Activated CD4-positive, alpha-beta memory T cell treated with anti-CD3 and anti-CD28 coated beads for 36 hours (primary cell): ENCODE results near the gene FLYWCH2. TPM values are rescaled to one million over a fixed set of nuclear protein-coding genes. Genes with fewer than 3 reads are reported as not detected.

Experiments used
- CTCF ChIA-PET: fragments of 350-600 bp; sonication (Branson Sonifier 250); formaldehyde crosslinking; loops from one replicate; lab custom pipeline; 2021; ENCODE audit warnings: antibody characterized with exemption, inconsistent platforms; lab: Charles Lee
- POLR2A ChIA-PET: fragments of 350-600 bp; sonication (Branson Sonifier 250); formaldehyde crosslinking; loops from one replicate; lab custom pipeline; 2021; ENCODE audit warnings: antibody characterized with exemption; lab: Charles Lee
- DNase-seq: peaks from one replicate; pipeline ENCODE4 v3.0.0-alpha.2; 2020
- H3K27ac Mint-ChIP-seq: one replicate; pipeline ENCODE4 v1.8.0; 2021; ENCODE audit warnings: mixed read lengths
- H3K27me3 Mint-ChIP-seq: one replicate; pipeline ENCODE4 v1.8.0; 2021; ENCODE audit warnings: mixed read lengths
- H3K36me3 Mint-ChIP-seq: one replicate; pipeline ENCODE4 v1.8.0; 2021; ENCODE audit warnings: mixed read lengths
- H3K4me1 Mint-ChIP-seq: one replicate; pipeline ENCODE4 v1.8.0; 2021; ENCODE audit warnings: low read depth, mixed read lengths
- H3K4me3 Mint-ChIP-seq: one replicate; pipeline ENCODE4 v1.8.0; 2021; ENCODE audit warnings: mild to moderate bottlenecking, mixed read lengths
- H3K9me3 Mint-ChIP-seq: one replicate; pipeline ENCODE4 v1.8.0; 2021; ENCODE audit warnings: mixed read lengths
- intact Hi-C: fragments of 100-400 bp; cut with micrococcal nuclease; formaldehyde crosslinking; loops from one replicate; pipeline ENCODE4 v1.15.1; 2023
- total RNA-seq, 2 experiments: library from RNA; stranded (reverse); gene quantifications; one replicate each; pipeline ENCODE4 v1.2.3, GENCODE V29; 2021

FLYWCH2 gene
- total RNA-seq, 2 experiments from 2014 or later = 19.1 to 19.4 TPM

DNA sequence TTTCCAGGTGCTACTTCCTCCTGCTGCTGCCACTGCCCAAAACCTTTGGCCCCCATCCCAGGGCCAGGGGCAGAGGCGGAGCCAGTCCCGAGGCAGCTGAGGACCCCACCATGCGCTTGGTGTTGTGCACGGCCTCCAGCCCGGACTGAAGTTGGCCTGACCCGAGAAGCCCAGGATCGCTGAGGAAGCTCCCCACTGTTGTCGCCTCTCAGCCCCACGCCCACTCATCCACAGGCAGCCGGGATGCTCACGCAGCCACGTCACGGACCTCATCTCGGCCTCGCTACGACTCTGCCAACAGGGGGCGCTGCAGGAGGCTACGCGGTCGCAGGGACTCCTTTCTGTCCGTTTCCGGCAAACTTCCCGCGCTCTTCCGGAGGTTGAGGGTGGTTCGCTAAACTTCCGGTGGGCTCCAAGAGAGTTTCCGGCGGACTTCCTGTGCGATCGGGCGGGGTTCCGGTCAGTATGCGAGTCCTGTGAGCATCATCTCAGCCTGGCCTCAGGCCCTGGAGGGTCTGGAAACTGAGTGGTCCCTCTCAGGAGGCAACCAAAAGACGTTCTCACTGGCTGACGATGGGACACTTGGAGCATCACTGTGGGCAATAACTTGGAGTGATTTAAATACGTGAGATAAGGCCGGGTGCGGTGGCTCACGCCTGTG is 40.5 kb upstream of the FLYWCH2 start:
- peak; percentile 89 for DNase-seq
- Mint-ChIP-seq H3K27me3 (no peaks in the 10 kb centered on the region), H3K4me1 (peaks cover 46% of the 10 kb centered on the region), H3K27ac (peak overlapping the region; percentile 82), H3K36me3 (no peaks in the 10 kb centered on the region), H3K9me3 (no peaks in the 10 kb centered on the region), H3K4me3 (peak overlapping the region; percentile 77)
- CTCF ChIA-PET = interaction anchor here (0.7 to 4.7 kb wide), 6 partner anchors 12 to 45 kb away, joined by 3 to 46 read pairs (median 4); partner anchors contain the start of genes FLYWCH2 and PRSS41
- POLR2A ChIA-PET = interaction anchor here (0.7 to 0.8 kb wide), 2 partner anchors 24 to 26 kb away, joined by 3 read pairs; no protein-coding TSS in a partner anchor
- intact Hi-C loops = no loop called here

DNA sequence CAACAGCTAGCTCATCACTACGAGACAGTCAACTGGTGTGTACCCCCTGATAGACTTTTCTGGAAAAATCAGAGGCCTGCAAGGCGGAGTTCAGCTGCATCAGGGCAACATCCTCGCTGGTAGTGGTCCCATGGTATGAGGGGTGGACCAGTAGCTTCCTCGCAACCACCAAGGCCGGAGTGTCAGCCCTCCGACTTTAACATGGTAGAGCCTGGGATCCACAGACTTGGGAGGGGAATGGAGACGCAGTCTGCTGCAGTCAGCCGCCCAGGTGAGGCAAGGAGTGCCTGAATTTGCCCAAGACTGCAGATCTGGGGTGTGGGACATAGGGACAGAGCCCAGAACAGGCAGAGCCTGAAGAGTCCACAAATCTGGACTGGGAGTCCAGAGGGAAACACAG is 39.5 kb upstream of the FLYWCH2 start:
- POLR2A ChIA-PET = no interaction called here
- no peaks in the 10 kb centered on the region for H3K9me3 Mint-ChIP-seq
- CTCF ChIA-PET = interaction anchor here (3.4 to 4.7 kb wide), 2 partner anchors 11 to 25 kb away, joined by 21 to 46 read pairs; no protein-coding TSS in a partner anchor
- H3K4me3 Mint-ChIP-seq = no peak overlapping the region
- H3K4me1 Mint-ChIP-seq = peaks cover 43% of the 10 kb centered on the region
- H3K27me3 Mint-ChIP-seq = no peaks in the 10 kb centered on the region
- intact Hi-C loops = no loop called here
- DNase-seq = no peak
- H3K27ac Mint-ChIP-seq = no peak overlapping the region
- H3K36me3 Mint-ChIP-seq = no peaks in the 10 kb centered on the region

DNA sequence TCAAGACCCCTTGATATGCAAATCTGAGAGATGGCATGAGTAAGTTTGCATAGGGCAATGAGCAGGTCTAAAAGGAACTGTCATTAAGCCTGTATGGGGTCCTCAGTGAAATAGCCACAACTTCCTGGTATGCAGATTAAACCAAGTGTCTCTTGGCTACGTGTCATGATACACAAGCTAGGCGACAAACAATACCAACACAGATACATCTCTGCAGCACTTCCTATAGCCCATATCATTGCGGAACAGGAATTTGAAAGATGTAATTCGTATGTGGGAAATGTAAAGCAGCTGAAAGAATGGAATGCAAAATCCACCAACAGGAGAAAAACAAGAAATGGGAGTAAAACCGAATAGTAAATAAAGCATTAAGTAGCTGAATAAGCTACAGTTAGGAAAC is 37.9 kb upstream of the FLYWCH2 start:
- no peak overlapping the region for H3K27ac Mint-ChIP-seq
- ChIA-PET CTCF (interaction anchor here (0.9 to 4.7 kb wide), 4 partner anchors 9 to 1388 kb away, joined by 3 to 46 read pairs (median 12); no protein-coding TSS in a partner anchor), POLR2A (no interaction called here)
- intact Hi-C loops = no loop called here
- H3K4me1 Mint-ChIP-seq = peaks cover 31% of the 10 kb centered on the region
- no peak for DNase-seq
- H3K4me3 Mint-ChIP-seq = no peak overlapping the region
- H3K27me3 Mint-ChIP-seq = peaks cover 7% of the 10 kb centered on the region
- H3K9me3 Mint-ChIP-seq = no peaks in the 10 kb centered on the region
- H3K36me3 Mint-ChIP-seq = no peaks in the 10 kb centered on the region

DNA sequence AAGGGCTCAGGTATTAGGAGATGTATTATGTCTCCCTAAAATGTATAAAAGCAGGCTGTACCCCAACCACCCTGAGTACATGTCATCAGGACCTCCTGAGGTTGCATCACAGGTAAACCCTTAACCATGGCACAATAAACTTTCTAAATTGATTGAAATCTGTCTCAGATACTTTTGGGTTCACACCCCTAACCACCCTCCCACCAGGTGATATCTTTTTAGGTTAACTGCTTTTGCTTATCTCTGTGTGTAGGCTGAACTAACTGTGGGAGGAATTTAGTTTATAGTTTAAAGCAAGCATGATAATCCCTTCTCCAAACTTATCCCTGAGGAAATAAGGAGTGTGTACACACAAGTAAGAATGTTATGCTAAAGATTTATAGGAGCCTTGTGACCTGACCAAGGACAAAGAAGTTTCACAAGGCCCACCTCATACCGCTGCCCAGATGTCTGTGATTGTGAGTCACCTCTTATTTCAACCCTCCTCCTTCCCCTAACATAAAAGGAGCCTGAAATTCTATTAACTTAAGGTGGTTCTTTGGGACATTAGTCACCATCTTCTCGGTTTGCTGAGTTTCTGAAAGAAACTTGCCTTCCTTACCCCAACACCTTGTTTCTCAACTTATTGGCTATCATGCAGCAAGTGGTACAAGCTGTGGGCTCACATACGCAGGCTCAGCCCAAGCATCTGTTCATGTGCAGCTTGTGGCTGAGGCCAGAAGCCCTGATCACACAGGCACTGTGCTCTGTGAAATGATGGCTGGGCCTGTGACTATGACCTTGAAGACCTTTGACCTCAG is 36.3 kb upstream of the FLYWCH2 start:
- Mint-ChIP-seq H3K4me3 (no peak overlapping the region), H3K36me3 (no peaks in the 10 kb centered on the region), H3K27ac (peak overlapping the region; percentile 47), H3K9me3 (no peaks in the 10 kb centered on the region), H3K4me1 (peaks cover 23% of the 10 kb centered on the region), H3K27me3 (peaks cover 7% of the 10 kb centered on the region)
- CTCF ChIA-PET = no interaction called here
- POLR2A ChIA-PET = no interaction called here
- peak; percentile 26 for DNase-seq
- intact Hi-C loops = no loop called here

DNA sequence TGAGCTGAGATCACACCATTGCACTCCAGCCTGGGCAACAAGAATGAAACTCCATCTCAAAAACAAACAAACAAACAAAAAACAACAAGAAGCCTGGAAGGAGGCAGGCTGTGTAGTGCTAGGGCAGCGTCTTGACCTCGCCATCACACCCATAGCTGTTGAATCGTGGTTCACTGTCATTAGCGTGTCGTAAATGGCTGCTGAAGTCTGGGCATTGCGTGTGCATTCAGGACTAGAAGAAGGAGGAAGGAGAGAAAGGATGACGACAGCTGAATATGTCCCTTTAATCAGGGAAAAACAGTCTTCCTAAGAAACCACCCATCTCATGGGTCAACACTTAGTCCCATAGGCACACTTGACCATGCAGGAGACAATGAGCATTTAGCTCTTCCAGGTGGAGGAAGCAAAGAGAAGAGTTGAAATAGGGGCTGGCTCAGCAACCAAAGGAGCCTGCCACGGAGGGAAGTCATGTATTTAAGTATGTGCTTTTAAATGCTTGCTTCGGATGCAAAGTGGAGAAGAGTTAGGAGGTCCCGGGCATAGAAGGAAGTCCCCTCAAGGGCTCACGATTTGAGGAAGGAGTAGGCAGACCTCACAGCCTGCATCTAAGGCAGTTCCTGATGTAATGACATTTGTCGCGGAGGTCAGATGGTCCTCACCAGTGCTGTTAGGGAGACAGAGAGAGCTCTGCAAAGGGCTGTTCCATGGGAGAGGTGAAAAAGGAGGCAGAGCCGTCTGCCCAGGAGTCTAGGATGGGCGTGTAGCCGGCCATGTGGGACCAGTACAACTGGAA is 33.9 kb upstream of the FLYWCH2 start:
- intact Hi-C loops = no loop called here
- POLR2A ChIA-PET = no interaction called here
- H3K27ac Mint-ChIP-seq = no peak overlapping the region
- no peak overlapping the region for H3K4me3 Mint-ChIP-seq
- CTCF ChIA-PET = interaction anchor here (1.4 to 2.3 kb wide), 2 partner anchors 10 to 19 kb away, joined by 5 to 10 read pairs; no protein-coding TSS in a partner anchor
- no peak for DNase-seq
- peaks cover 12% of the 10 kb centered on the region for H3K4me1 Mint-ChIP-seq
- H3K36me3 Mint-ChIP-seq = no peaks in the 10 kb centered on the region
- H3K27me3 Mint-ChIP-seq = peaks cover 7% of the 10 kb centered on the region
- peaks cover 3% of the 10 kb centered on the region for H3K9me3 Mint-ChIP-seq

DNA sequence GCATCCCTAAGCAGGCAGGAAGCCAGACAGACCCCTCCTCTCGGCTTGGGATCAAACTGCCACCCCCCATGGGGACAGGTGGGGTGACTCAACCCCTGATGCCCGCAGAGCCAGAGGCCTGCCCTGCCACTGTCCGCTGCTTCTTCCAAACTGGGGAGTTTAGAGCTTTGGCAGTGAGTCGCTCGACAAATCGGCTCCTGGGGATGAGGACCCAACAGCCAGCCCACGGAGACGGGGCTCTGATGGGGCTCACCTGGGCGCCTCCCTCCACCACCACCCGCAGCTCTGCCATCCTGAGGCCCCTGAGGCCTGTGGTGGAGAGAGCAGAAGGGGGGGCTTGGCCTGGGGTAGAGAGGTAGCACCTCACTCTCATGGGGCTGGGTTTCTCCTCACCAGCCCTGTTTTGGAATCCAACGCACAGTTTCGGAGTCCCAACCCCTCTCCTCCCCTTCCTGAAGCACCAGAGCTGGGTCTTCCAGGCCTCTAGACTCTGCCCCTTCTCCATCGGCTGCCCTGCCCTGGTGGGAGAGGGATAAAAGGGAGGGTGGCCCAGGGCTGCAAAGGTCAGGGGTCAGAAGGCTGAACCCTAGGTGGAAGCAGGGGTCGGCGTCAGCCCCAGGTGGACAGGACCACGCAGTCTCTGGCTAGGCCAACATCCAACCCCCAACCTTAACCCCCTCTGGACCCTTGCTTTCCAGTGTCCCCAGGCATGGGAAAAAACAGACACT is 30.8 kb upstream of the FLYWCH2 start:
- no peak overlapping the region for H3K27ac Mint-ChIP-seq
- DNase-seq = no peak
- peaks cover 7% of the 10 kb centered on the region for H3K27me3 Mint-ChIP-seq
- H3K4me1 Mint-ChIP-seq = peaks cover under 1% of the 10 kb centered on the region
- ChIA-PET CTCF (interaction anchor here (1.0 to 4.6 kb wide), 2 partner anchors 14 to 16 kb away, joined by 3 to 34 read pairs; no protein-coding TSS in a partner anchor), POLR2A (no interaction called here)
- intact Hi-C loops = no loop called here
- H3K4me3 Mint-ChIP-seq = no peak overlapping the region
- peaks cover 11% of the 10 kb centered on the region for H3K9me3 Mint-ChIP-seq
- peaks cover 4% of the 10 kb centered on the region for H3K36me3 Mint-ChIP-seq

DNA sequence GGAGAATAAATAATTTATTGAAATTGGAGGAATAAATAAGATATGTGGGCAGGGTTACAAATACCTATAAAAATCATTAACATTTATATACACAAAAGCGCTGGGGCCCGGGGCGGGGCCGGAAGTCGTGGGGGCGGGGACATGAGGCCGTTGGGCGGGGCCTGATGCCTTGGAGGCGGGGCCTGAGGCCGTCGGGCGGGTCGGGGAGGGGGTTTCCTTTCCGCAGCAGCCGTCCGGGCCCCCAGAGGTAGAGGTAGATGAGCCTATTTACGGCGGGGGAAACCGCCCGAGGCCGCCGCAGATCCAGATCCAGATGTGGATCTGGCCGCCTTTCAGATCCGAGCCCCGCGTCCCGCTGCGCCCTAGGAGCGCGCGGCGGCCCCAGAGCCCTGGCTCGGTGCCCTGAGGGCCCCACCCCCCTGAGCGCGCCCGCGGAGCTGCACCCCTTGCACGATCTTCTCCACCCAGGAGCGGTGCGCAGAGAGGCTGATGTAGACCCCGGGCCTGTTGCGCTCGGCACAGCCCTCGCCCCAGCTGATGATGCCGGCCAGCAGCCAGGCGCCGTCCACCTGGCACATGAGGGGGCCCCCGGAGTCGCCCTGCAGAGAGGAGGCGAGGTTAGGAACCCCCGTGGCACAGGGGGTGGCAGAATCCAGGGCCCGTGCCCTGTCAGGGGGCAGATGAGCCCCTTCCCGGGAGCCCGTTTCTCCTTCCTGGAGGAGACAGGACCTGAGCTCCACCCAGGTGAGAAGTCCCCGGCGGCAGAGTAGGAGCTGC is 30.1 kb upstream of the FLYWCH2 start:
- Mint-ChIP-seq H3K4me3 (no peak overlapping the region), H3K9me3 (peaks cover 11% of the 10 kb centered on the region), H3K4me1 (peaks cover 4% of the 10 kb centered on the region), H3K27me3 (peaks cover 9% of the 10 kb centered on the region), H3K36me3 (peaks cover 4% of the 10 kb centered on the region), H3K27ac (no peak overlapping the region)
- intact Hi-C loops = no loop called here
- no peak for DNase-seq
- POLR2A ChIA-PET = no interaction called here
- CTCF ChIA-PET = interaction anchor here (0.6 to 4.6 kb wide), 7 partner anchors 9 to 716 kb away, joined by 3 to 34 read pairs (median 16); no protein-coding TSS in a partner anchor

DNA sequence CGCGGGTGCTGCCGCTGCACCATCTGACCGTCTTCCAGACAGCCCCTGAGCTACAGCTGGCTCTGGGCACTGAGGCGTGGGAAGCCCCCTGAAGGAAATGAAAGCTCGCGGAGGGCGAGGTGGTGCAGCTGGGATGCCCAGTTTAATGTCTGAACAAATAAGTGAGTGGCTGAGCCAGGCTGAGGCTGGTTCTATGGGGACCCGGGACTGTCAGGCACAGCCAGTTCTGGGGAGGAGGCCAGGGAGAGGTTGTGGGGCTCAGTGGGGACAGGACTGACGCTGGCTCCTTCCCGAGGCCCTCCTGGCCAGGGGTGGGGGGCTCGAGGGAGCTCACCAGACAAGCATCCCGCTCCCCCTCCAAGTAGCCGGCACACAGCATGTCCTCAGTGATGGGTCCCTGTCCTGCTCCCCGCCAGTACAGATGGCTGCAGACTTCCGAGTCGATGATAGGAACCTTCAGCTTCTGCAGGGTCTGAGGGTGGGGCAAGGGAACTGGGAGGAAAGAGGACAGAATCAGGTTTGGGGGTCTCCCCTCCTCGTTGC is 29.4 kb upstream of the FLYWCH2 start:
- Mint-ChIP-seq H3K27ac (no peak overlapping the region), H3K36me3 (peaks cover 4% of the 10 kb centered on the region), H3K9me3 (peaks cover 11% of the 10 kb centered on the region), H3K4me1 (peaks cover 4% of the 10 kb centered on the region), H3K27me3 (peaks cover 9% of the 10 kb centered on the region), H3K4me3 (no peak overlapping the region)
- ChIA-PET POLR2A (no interaction called here), CTCF (interaction anchor here (0.6 to 4.6 kb wide), 7 partner anchors 9 to 716 kb away, joined by 3 to 34 read pairs (median 16); no protein-coding TSS in a partner anchor)
- intact Hi-C loops = no loop called here
- no peak for DNase-seq

DNA sequence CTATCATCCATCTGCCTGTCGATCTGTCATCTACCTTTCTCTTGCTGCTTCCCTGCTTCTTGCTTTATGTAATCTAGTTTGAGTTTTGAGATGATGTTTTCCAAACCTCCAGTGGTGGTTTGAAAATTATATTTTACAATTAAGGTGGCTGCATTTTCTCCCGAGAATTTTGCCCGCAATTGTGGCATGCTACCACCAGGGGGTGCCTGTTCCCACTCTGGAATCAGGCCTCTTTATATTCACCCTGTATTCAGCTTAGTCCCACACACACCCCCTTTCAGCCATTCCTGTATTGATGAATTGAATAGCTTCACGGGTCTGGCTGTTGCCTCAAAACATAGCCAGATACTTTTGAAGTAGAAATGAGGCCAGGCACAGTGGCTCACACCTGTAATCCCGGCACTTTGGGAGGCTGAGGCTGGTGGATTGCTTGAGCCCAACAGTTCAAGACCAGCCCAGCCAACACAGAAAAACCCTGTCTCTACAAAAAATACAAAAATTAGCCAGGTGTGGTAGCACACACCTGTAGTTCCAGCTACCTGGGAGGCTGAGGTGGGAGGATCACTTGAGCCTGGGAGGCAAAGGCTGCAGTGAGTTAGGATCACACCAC is 28.2 kb upstream of the FLYWCH2 start:
- no peak overlapping the region for H3K27ac Mint-ChIP-seq
- H3K4me3 Mint-ChIP-seq = no peak overlapping the region
- intact Hi-C loops = no loop called here
- H3K36me3 Mint-ChIP-seq = peaks cover 4% of the 10 kb centered on the region
- ChIA-PET POLR2A (no interaction called here), CTCF (interaction anchor here (0.6 to 4.6 kb wide), 11 partner anchors 10 to 85 kb away, joined by 3 to 34 read pairs (median 5); no protein-coding TSS in a partner anchor)
- H3K27me3 Mint-ChIP-seq = peaks cover 2% of the 10 kb centered on the region
- H3K9me3 Mint-ChIP-seq = peaks cover 11% of the 10 kb centered on the region
- H3K4me1 Mint-ChIP-seq = peaks cover 5% of the 10 kb centered on the region
- DNase-seq = peak; percentile 35

DNA sequence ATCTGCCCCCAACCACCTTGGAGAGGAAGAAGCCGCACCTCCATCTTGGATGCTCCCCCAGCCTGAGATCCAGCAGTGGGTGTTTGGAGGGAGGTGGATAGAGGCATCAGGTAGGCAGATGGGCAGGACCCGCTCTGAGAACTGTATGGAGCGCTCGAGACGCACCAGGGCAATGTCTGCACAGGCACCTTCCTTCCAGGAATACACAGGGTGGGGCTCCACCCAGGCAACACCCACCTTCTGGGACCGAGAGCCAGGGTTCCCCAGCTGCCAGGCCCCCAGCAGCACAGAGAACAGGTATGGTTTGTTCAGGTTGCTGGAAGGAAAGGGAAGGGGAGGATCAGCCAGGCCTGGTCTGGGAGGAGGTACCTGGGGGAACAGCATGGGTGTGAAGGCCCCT is 27.5 kb upstream of the FLYWCH2 start:
- peaks cover 4% of the 10 kb centered on the region for H3K36me3 Mint-ChIP-seq
- no peak overlapping the region for H3K27ac Mint-ChIP-seq
- H3K27me3 Mint-ChIP-seq = peaks cover 6% of the 10 kb centered on the region
- peaks cover 5% of the 10 kb centered on the region for H3K4me1 Mint-ChIP-seq
- peaks cover 13% of the 10 kb centered on the region for H3K9me3 Mint-ChIP-seq
- H3K4me3 Mint-ChIP-seq = no peak overlapping the region
- ChIA-PET POLR2A (no interaction called here), CTCF (interaction anchor here (1.1 to 4.6 kb wide), 5 partner anchors 11 to 84 kb away, joined by 3 to 34 read pairs (median 16); no protein-coding TSS in a partner anchor)
- DNase-seq = no peak
- intact Hi-C loops = no loop called here
